HG03378 (cell line): ENCODE data around the gene HOXB6.

Experiments used
- ATAC-seq: cut with Tn5 transposase; IDR thresholded peaks from one replicate; pipeline ENCODE4 v1.9.1; 2021; ENCODE audit warnings: mild to moderate bottlenecking, moderate library complexity; ENCODE audit not compliant: unreplicated experiment

The HOXB6 gene

DNA sequence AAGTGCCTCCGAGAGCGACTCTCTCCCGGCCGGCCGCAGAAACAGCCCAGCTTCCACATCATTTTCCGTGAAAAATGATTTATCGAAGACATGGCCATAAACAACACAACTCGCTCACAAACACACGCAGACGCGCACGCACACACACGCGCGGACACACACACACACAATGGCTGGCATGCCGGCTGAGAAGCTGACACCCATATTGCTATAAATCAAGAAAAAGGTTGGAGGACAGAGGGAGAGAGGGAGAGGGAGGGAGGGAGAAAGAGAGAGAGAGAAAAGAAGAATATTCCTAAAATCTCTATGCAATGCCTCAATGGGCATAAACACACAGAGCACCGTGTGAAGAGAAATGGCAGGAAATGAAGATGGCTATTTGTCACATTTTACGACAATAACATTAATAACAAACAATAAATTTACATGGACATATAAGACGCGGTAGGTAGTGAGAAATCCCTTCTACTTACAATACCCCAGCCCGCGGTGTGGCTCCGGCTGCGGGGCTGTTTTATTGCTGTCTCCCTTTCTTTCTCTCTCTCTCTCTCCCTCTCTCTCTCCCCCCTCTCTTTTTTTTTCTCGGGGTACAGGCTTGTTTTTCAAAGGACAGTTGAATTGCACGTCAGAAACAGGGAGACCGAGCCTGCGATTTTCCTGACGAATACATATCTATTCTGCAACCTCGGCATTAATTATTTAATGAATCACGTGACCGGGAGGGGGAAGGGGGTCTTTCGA lies 36.1 kb downstream of the HOXB6 start:
- ATAC-seq: no peak

DNA sequence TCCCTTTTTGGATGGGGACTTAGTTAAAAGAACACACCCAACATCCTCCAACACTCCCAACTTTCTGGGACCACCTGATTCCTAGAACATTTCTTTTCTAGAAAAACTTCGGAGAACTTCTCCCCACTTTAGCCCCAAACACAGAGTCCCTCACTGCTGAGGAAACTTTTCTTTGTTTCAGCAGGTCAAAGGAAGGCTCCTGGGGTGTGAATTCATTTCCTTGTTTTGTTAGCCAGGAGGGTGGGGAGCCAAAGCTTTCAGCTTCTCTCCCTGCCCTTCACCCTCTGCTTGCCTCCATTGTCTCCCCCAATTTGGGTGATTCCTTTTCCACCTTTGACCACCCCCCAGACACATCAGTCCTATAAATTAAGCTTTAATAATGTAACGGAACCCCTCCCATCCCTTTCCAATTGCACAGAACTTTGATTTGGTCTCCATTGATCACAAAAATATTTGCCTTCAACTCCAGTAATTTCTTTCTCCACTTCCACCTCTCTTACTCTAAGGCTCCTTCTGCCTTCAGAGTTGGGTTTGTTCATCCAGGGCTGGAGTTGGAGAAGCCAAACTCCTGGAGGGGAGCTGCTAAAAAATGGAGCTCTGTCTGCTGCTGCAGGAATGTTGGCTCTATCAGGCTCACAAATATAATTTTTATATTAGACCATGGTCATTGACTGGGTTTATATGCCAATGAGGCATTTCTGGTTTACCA lies 37.0 kb downstream of the HOXB6 start:
- ATAC-seq: no peak

DNA sequence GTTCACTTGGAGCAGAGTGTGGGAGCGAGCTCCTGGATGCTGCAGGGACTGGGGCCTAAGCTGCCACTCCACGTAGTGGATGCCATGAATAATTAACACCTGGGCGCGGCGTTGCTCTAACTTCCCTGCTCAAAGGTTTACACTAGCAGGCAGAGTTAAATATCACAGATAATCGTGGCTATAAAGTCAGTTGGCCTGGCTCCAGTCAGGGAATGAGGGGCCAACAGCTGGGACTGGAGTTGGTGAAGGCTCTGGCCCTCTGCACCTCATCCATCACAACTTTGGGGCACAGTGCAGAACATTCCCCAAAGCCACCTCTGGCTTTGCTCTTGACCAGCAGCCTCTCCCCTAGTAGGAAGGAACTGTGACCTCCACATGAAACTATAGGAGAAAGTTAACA lies 37.6 kb downstream of the HOXB6 start:
- no peak for ATAC-seq

DNA sequence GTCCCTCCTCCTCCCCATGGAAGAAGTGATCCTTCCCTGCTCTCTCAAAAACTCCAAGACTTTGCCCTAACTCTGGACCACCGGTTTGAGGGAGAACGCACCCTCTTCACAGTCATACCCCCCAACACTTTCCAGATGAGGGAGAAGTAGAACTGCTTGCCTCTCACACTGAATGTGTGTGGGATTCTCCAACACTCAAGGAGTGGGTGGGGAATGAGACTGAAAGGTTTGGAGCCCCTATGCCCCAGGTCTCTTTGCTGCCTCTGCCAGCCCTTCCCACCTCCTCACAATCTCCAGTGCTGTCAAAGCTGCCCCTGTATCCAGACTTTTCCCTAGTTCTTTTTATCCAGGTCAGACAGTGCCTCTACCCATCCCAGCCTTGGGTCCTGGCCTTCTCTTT lies 38.1 kb downstream of the HOXB6 start:
- ATAC-seq: no peak

- no peak for ATAC-seq
Observed at GRCh38 chr17:48565925-48566710, 38.7 kb downstream of the HOXB6 start.

DNA sequence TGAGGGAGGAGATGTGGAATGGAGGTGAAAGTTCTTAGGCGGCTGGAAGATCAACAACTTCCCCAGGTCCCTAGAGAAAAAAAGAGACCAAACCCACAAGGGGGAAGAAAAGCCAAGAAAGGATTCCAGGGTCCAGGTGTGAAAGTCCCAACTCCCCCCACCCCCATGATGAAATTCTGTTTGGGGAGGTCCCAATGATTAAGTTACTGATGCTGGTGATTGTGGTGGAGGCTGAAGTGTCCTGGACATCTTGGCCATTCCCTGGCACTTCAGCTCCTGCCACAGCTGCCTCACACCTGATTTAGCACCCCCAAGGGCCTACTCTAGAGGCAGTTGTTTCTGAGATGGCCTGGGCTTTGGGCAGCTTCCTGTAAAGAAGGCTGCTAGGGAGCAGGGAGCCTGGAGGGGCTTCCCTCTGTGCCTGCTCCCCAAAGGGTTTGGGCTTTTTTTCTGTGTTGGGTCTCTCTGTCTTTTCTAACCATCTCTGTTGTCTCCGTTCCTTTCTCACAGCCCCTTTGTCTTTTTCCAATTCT lies 39.7 kb downstream of the HOXB6 start:
- ATAC-seq: no peak

DNA sequence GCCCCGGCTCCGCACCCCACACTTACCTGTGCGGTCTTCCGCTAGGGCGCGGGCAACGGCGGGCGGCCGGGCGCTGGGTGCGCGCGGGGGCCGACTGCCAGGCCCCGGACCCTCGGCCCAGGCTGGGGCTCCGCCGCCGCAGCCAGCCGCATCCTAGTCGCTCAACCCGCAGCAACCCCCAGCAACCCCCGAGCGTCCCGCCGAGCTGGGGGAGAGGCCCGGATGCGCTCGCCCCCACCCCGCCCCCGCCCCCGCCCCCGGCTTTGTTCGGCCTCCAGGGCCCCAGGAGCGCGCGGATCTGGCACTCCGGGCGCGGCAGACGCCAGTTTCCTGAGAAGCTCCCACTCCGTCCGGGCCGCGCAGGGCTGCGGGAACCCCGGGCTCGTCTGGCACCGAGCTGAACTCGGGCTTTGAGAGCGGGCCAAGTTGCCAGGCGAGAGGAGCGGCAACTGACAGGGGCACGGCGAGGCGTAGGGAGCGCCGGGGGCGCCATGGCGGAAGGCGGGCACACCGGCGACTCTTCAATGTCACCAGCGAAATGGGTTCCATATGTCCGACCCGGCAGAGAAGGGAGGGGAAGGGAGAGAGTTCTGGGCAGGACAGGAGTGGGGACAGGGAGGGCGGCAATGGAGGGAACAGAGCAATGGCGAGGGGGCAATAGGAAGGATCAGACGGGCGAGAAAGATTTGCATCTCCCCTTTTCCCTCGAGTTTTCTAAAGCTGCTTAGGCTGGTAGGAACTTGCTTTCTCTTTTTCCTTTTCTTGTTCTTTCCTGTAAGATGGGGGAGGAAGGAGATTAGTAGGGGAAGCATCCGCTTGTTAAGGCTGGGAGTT lies 40.4 kb downstream of the HOXB6 start:
- no peak for ATAC-seq

DNA sequence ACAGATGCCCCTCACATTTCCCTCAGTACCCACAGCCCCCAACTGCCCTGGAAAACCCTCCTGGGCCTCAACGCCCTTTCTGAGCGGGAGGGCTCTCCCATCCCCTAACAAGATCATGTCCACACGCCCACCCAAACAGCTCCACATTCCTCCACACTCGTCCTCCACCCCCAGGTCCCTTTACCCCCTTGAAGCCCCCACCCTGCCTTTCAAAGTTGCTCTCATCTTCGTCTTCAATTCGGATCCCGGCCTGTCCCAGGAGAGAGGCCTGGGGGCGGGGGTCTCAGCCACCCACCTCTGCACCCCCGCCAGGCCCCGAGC lies 41.0 kb downstream of the HOXB6 start:
- ATAC-seq: no peak

DNA sequence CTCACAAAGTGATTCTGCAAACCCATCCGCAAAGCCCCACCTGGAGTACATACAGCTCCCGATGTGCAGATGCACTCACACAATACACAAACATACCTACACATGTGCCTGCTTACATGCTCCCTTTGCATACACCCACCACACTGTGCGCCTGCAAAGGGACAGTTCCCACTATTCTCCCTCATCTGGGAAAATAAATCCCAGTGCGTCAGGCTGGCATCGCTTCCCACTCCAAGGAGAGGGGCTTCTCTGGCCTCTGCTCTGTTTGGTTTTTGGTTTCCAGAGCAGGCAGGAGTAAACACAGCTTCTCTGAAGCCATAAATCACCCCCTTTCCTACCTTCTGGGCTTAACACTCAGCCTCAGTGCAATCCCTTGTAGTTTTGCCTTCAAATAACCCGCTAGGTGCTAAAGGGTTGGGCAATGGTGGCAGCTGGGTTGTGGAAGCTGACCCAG lies 41.4 kb downstream of the HOXB6 start:
- no peak for ATAC-seq

- no peak for ATAC-seq
Observed at GRCh38 chr17:48562934-48563333, 41.9 kb downstream of the HOXB6 start.

GRCh38 chr17:48561884-48562810 lies 42.6 kb downstream of the HOXB6 start:
- ATAC-seq: no peak

DNA sequence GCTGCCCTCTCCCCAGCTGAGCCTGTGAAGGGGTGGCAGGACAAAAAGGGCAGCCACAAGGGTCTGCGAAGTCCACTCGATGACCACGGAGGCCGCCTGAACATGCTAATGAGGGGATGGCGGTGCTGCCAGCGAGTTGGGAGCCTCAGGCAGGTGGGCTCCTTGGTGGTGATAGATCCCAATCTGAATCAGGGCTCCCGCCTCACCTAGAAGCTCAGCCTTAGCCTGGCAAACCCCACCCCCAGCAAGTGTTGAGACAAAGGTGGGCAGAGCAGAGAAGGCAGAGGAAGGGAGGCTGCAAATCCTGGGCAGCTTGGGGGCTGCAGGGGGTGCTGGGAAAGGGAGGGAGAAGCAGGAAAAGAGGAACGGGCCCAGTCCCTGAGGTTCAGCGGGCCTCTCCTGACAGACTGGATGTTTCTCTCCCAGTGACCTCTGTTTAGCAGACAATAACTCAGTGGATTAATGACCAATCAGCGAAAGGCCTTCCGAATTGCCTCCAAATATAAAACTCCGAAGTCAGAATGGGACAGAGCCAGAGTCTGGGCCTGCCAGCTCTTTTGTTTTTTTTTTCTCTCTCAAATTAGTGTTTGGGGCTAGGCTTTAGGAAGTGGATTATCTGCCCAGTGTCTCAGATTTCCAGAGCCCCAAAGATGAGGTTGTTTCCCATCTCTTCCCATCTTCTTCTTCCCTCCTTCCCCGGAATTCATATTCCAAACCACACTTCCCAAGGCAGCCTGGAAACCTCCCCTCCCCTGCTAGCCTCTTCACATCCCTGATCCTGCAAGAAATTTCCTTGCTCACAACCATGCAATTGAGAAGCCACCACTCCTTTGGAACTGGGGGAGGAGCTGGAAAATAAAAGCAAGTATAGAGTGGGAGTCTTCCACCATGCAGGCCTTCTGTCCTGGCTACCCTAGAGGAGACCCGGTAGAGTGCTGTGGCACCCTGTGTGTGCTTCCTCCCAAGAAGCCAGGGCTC lies 44.7 kb downstream of the HOXB6 start:
- no peak for ATAC-seq

DNA sequence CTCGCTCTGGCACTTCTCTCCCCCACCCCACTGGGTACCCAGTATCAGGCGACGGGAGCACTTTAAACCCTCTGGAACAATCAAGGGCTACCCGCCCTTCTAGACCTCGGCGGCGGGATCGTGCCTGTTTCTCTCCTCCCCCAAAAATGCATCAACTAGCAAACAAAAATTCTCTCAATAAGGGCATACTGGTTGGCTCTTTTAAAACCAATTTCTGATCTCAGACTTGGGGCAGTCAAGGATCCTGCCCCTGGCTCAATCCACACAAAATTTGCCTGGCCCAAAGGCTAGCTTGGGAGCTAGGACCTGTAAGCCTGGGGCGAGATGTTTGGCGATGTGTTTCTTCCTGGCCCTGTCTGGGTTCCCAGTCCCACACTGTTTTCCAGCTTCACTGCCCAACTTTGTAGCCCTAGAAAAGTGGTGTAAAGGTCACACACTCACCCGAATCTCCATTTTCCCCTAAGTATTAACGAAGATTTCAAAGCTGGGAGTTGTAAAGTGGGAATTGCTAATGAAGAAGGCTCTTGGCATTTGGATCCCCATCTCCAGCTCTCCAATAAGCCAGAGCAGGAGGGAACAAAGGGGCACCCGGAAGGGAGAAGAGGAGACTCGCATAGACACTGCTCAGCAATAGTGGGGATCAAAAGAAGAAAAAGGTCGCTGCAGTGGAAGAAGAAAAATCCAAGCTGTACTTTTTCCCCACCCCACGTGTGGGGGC lies 45.5 kb downstream of the HOXB6 start:
- ATAC-seq: no peak

DNA sequence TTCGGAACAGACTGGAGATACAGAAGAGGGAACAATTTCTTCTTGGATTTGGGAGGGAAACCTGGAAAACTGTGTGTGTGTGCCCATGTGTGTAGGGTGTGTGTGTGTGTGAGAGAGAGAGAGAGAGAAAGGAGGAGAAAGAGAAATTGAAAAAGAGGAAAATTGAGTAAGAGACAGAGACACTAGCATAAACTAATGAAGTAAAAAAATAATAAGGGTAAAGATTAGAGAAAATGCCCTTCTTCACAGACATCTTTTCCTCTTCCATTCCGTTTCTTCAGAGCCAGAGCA lies 46.0 kb downstream of the HOXB6 start:
- ATAC-seq: no peak

- ATAC-seq: no peak
Observed at GRCh38 chr17:48558057-48558830, 46.5 kb downstream of the HOXB6 start.

DNA sequence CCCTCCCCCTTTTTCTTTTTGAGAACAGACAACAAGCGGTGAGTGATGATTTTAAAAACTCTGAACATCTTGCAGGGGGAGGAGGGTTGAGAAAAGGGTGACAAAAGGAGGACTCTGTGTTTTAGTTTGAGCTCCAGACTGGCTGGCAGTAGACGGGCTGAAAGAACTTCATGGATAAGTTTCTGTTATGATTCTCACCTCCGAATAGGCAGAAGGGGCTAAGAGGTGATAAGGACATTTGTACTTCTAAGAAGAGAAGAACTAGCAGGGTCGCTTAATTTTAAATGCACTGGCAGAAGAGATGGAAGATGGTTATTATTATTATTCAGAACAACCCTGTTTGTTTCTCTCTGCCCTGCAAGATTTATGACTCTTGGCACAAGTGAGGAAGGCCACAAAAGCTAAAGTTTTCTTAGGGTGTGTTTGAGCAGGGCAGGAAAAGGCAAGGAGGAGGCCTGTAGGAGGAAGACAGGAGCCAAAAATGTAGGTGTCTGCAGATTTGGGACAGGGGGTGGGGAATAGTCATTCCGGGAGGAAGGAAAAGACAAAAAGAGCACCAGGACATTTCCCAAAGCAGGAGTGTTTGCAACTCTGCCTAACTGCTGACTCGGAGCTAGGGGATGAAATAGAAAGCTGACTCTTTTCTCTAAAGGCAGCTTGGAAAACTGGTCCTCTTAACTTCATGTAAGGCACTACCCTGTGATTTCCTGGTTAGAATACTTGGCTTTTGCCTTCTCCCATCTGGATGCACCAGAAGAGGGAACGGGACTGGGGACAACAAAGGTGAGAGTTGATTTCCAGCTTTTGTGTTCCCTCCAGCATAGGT lies 48.0 kb downstream of the HOXB6 start:
- ATAC-seq: no peak

DNA sequence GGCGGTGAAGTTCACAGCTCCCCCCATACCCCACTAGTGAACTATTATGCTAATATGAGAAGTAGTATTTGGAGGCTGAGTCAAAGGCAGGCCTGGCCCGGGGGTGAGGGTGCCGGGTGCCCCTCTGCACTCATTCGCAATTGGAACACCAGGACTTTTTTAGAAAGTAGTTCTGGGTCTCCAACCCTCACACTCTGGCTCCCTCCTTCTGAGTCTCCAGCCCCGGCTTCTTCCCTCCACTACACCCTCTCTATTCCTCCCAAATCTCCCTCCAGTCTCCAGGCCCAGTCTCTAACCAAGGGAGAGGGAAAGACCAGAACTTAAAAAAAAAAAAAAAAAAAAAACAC lies 48.6 kb downstream of the HOXB6 start:
- ATAC-seq: no peak
